Muscle layer of colon (tissue), 2 donors: ENCODE data around the gene TSPAN10.
A peak's percentile ranks its signal among the peaks of the same experiment; 100 is the strongest.

Source experiments
- H3K27ac ChIP-seq: one replicate; pipeline ENCODE4 v1.7.0; 2013; ENCODE audit warnings: low read depth, mild to moderate bottlenecking, low read length, moderate library complexity
- H3K27me3 ChIP-seq, 2 donors: one replicate each; pipeline ENCODE4 v1.7.0; 2013; ENCODE audit warnings: low read length in 2 of 2, mild to moderate bottlenecking in 2 of 2; ENCODE audit not compliant: insufficient read depth in 2 of 2, control insufficient read depth in 1 of 2
- H3K36me3 ChIP-seq: one replicate; pipeline ENCODE4 v1.7.0; 2013; ENCODE audit warnings: mild to moderate bottlenecking, low read length; ENCODE audit not compliant: insufficient read depth
- H3K4me1 ChIP-seq: one replicate; pipeline ENCODE4 v1.7.0; 2013; ENCODE audit warnings: mild to moderate bottlenecking, low read length; ENCODE audit not compliant: insufficient read depth
- H3K4me3 ChIP-seq, 2 donors: one replicate each; pipeline ENCODE4 v1.7.0; 2013; ENCODE audit warnings: low read length in 2 of 2, low read depth in 1 of 2, mild to moderate bottlenecking in 1 of 2, moderate library complexity in 1 of 2
- H3K9ac ChIP-seq: one replicate; pipeline ENCODE4 v1.7.0; 2013; ENCODE audit warnings: low read length
- H3K9me3 ChIP-seq: one replicate; pipeline ENCODE4 v1.7.0; 2013; ENCODE audit warnings: mild to moderate bottlenecking, low read length
- donor health status: abdominal sarcoma.
- donor health status: Adenocarcinoma of cecum.

The TSPAN10 gene

DNA sequence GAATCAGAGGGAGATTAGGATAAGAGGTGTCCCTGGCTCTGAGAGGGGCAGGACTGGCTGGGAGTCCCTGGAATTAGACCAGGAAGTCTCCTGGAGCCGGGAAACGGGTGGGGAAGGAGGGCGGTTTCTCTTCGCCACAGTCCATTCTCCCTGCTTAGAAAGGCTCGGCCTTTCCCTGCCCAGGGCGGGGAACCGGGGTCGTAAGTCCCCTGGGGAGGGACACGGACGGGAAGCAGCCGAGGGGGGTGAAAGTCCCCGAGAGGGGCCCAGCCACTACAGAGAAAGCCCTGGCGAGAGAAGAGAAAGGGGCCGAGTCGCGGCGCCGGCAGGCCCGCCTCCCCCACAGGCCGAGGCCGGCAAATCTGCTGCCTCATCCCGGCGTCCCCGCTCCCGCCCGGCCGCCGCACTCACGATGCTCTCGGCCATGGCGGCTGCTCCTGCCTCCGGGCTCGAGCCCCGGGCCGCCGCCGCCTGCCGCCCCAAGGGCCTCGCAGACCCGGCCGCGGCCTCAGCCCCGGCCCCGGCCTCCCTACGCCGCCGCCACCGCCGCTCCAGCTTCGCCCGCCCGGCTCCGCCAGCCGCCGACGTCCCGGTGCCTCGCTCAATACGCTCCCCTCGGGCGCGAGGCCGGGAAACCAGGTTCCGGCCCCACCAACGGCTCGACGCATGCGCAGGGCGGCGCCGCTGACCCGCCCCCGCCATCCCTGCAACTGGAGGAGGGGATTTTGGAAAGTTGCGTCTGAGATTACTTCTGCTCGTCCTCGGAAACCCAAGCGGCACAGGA, at the start of gene TSPAN10, which contains the start of gene NPLOC4:
TSS of gene TSPAN10 (plus strand) at position 692 of the 784 bp plus-strand sequence. CDS start 5,217 bp downstream, outside the sequence.
TSS of gene NPLOC4 (minus strand) at position 608 of the 784 bp plus-strand sequence. CDS start at position 426, 182 bp downstream.
- no peaks in the 10 kb centered on the region for H3K27me3 ChIP-seq
- peaks cover 17% of the 10 kb centered on the region for H3K4me1 ChIP-seq
- peak within 1 kb of the TSS; percentile 87 for H3K9ac ChIP-seq
- no peaks in the 10 kb centered on the region for H3K36me3 ChIP-seq
- H3K27ac ChIP-seq = peak within 1 kb of the TSS; percentile 87
- H3K4me3 ChIP-seq = peak within 1 kb of the TSS; percentile 59 to 85
- no peaks in the 10 kb centered on the region for H3K9me3 ChIP-seq

DNA sequence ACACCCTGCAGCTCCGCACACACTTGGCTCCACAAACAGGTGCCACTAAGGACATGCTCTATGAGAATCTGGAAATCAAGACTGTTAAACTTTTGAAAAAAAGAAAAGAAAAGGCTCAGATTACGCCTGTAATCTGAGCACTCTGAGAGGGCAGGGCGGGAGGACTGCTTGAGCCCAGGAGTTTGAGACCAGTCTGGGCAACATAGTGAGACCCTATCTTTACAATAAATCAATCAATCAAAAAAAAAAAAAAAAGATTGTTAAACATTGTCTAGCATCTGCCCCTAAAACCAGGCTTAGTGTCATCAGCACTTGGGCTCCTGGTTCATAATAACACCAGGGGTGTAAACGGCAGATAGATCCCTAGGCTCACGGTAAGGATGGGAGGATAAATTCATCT, 47.4 kb upstream of the TSPAN10 start:
- Histone ChIP-seq H3K36me3 (peaks cover 78% of the 10 kb centered on the region), H3K9ac (no peak overlapping the region), H3K9me3 (no peaks in the 10 kb centered on the region), H3K4me3 (no peak overlapping the region), H3K4me1 (no peaks in the 10 kb centered on the region), H3K27ac (no peak overlapping the region), H3K27me3 (no peaks in the 10 kb centered on the region)

DNA sequence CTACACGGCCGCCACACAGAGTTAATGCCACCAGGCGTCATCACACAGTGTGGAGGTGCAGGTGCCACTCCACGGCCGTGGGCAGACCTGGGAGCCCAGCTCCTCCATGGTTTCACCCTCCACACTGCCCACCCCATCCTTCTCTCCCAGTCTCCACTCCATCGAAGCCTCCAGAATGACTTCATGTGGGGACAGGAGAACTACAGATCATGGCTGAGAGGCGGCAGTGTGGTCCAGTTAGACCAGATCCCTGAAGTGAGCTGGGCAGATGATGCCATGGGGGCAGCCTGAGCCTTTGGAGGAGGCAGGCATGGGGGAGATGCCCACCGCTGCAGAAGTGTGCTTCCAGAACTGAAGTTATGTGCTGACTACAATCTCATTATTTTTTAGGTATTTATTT, 46.9 kb upstream of the TSPAN10 start:
- H3K4me3 ChIP-seq = no peak overlapping the region
- peaks cover 80% of the 10 kb centered on the region for H3K36me3 ChIP-seq
- no peaks in the 10 kb centered on the region for H3K27me3 ChIP-seq
- H3K4me1 ChIP-seq = no peaks in the 10 kb centered on the region
- no peak overlapping the region for H3K27ac ChIP-seq
- H3K9ac ChIP-seq = no peak overlapping the region
- H3K9me3 ChIP-seq = no peaks in the 10 kb centered on the region

DNA sequence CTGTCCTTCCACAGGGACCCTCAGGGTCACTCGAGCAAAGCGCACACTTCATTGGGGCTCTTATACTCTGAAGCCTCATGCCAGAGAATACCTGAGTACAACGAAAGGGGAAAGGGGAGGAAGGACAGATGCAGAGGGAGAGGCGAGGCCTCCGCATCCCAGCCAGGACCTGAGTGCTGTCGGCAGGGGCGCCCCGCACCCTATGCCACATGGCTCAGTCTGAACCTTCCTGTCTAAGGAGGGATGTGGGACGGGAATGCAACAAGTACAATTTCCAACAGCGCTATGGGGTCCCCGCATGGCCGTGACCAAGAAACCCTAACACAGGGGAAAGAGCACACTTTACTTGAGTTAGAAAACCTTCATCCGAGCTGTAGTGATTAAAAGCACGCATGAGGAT, 45.0 kb upstream of the TSPAN10 start:
- no peaks in the 10 kb centered on the region for H3K4me1 ChIP-seq
- H3K9ac ChIP-seq = no peak overlapping the region
- no peak overlapping the region for H3K27ac ChIP-seq
- no peaks in the 10 kb centered on the region for H3K27me3 ChIP-seq
- H3K9me3 ChIP-seq = no peaks in the 10 kb centered on the region
- peaks cover 79% of the 10 kb centered on the region for H3K36me3 ChIP-seq
- no peak overlapping the region for H3K4me3 ChIP-seq

DNA sequence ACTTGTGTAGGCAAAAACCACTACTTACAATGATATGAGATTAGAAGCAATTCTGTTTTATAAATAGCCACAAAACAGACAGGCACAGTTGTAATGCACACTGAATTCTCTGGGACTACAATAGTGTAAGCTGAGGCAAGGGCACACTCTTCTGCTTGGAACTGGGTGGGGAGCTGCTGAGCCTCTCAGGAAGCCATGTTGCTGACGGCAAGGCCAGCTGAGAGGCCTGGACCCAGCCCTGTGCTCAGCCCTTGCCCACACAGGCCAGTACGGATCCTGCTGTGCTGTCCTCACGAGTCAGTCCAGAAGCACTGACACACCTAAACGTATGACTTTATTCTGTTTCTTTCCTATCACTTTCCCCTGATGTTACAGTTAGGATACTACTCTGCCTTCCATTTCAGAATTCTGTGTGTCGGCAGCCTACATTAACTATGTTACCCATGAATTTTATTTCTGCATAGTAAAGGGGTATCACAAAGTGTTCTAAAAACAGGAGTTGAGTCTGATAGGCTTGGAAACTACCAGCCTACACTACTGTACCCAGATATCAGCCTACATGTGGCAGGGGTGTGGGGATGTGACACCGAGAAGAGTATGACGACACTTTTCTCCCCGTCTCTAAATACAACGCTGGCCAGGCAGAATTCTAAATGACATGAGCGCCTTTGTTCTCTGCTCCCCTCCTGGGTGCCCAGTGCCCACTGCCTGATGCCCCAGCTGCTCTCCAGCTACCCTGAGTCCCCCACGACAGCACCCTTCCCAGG, 43.7 kb upstream of the TSPAN10 start:
- no peak overlapping the region for H3K27ac ChIP-seq
- H3K4me3 ChIP-seq = no peak overlapping the region
- no peak overlapping the region for H3K9ac ChIP-seq
- no peaks in the 10 kb centered on the region for H3K27me3 ChIP-seq
- peaks cover 77% of the 10 kb centered on the region for H3K36me3 ChIP-seq
- no peaks in the 10 kb centered on the region for H3K4me1 ChIP-seq
- H3K9me3 ChIP-seq = no peaks in the 10 kb centered on the region

DNA sequence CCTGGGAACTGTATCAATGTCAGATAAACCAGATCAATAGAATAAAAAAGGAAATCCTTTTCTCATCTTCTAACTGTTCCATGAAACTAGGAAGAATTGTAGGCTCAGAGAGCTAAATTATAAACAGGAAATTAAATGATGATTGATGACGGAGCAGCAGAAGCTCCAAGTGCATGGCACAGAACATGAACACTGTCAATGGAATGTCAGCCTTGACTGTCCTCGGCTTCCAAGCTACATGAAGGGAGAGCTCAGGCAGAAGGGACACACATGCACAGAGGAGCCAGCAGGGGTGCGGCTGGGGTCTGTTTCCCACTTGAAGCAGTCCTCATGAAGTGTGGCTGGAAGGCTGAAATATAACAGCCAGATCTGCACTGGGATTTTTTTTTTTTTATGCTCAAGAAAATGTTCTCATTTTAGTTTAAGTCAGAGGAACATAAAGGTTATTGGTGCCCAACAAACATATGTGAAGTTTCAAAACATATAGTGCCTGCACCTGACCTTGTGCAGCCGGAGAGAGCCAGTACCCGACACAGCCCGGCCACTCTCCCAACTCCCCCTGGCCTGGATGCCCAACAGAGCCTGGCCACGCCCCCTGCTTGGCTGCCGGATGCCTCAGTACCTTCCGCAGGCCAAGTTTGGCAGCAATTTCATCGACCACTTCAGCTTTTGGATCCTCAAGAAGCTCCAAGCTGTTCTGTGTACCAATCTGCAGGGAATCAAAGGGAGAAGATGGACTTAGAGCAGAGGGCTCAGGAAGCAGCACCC, 37.1 kb upstream of the TSPAN10 start:
- H3K27me3 ChIP-seq = no peaks in the 10 kb centered on the region
- no peaks in the 10 kb centered on the region for H3K9me3 ChIP-seq
- H3K9ac ChIP-seq = no peak overlapping the region
- no peak overlapping the region for H3K4me3 ChIP-seq
- H3K4me1 ChIP-seq = peaks cover 22% of the 10 kb centered on the region
- H3K36me3 ChIP-seq = peaks cover 45% of the 10 kb centered on the region
- H3K27ac ChIP-seq = peak overlapping the region; percentile 10

DNA sequence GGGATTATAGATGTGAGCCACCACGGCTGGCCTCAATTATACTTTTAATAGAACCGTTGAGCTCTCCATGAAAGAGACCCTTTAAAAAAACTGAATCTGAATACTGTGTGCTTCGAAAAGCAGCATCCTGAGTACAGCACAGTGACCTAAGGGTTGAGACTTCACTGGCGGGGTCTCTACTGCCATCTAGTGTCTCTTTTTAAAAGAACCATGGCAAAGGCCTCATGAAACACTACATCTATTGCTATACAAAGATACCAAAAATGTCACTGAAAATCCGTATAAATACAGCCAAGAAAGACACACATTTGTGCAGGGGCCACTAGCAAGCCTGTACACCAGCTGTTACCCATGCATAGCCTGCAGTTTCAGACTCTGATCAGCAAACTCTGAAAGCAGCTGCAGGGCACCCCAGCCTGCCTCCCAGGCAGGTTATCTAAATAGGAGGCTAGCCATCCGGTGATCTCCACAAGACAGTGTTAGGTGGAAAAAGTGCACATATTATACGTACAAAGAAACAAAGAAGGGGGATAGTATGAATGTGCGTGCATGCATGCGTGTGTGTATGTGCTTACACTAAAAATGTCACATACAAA, 35.4 kb upstream of the TSPAN10 start:
- Histone ChIP-seq H3K27me3 (no peaks in the 10 kb centered on the region), H3K4me1 (peaks cover 22% of the 10 kb centered on the region), H3K36me3 (peaks cover 40% of the 10 kb centered on the region), H3K9me3 (no peaks in the 10 kb centered on the region), H3K27ac (no peak overlapping the region), H3K4me3 (no peak overlapping the region), H3K9ac (no peak overlapping the region)

DNA sequence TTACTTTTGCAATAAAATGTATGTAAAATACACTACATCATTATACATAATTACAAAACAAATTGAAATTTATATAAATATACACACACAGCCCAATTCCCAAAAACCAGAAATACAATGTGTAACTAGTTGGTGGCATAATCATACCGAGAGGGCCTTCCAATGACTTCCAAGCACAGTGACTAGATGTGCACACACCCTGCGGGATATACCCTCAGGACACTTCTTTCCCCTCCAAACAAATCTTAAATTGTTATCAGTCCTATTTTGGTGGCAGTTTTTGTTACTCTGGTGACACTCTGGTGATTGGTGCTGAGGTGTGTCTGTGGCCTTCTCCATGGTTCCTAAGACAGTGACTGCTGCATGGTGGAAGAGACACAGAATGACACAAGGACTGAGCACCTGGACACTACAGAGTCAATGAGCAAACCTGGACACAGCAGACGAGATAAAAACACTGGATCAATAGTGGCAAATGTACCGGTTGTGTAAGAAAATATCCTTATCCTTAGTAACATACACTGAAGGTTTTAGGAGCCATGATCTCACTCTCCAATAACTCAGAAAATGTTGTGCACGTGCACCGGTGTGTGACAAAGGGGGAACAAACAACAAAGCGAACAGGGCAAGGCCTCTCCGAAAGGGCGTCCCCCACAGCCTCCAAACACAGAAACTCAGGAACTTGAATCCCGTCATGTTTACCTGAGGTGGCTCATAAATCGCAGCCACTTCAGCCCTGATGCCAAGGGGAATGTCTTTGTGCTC, 33.0 kb upstream of the TSPAN10 start:
- Histone ChIP-seq H3K4me3 (no peak overlapping the region), H3K9me3 (no peaks in the 10 kb centered on the region), H3K4me1 (peaks cover 22% of the 10 kb centered on the region), H3K36me3 (peaks cover 46% of the 10 kb centered on the region), H3K9ac (no peak overlapping the region), H3K27ac (no peak overlapping the region), H3K27me3 (no peaks in the 10 kb centered on the region)

DNA sequence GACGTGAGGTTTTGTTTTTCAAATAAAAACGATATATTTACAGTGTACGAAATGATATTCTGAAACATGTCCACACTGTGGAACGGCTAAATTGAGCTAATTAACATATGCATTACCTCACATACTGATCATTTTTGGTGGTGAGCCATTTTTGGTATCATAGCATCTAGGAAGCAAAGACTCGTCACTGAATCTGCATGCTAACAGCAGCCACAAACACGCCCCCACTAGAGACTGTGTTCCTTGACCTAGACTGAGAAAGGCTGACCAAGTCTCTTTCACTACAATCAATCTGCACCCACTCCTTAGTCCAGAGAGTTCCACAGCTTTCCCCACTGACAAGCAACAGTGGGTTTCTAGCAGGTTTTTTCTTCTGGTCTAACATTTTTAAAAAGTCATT, 29.6 kb upstream of the TSPAN10 start:
- no peak overlapping the region for H3K9ac ChIP-seq
- no peaks in the 10 kb centered on the region for H3K27me3 ChIP-seq
- no peak overlapping the region for H3K4me3 ChIP-seq
- no peaks in the 10 kb centered on the region for H3K9me3 ChIP-seq
- H3K4me1 ChIP-seq = peaks cover 4% of the 10 kb centered on the region
- no peak overlapping the region for H3K27ac ChIP-seq
- peaks cover 56% of the 10 kb centered on the region for H3K36me3 ChIP-seq

DNA sequence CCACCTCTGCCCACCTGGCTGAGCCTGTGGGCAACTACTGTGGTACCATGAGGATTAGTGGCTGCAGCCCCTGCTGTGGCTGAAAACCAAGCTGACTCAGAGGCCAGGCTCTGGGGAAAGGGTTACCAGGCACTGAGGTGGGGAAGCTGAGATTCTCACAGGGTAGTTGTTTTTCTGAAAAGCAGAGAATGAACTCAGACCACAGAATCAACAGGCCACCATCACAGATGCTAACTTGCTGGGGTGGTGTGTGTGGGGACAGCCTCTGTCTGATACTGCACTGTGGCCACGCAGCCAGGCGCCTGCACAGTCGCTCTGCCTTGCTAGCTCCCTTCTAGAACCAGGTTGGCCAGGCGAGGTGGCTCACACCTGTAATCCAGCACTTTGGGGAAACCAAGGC, 28.9 kb upstream of the TSPAN10 start:
- Histone ChIP-seq H3K4me1 (peaks cover 9% of the 10 kb centered on the region), H3K27me3 (no peaks in the 10 kb centered on the region), H3K4me3 (no peak overlapping the region), H3K9ac (no peak overlapping the region), H3K36me3 (peaks cover 53% of the 10 kb centered on the region), H3K9me3 (no peaks in the 10 kb centered on the region), H3K27ac (no peak overlapping the region)
